Stimulated activated CD8-positive, alpha-beta memory T cell treated with anti-CD3 and anti-CD28 coated beads, Interleukin-15, amount 100 ng/mL, for 48 hours (primary cell): Measurements from ENCODE around the gene TRAFD1.

Experiments used
- DNase-seq, 2 donors: peaks; one replicate each; pipeline ENCODE4 v3.0.0-alpha.2; 2020; ENCODE audit warnings: low read depth in 2 of 2

The TRAFD1 gene

GRCh38 chr12:112115259-112116045, 9.9 kb upstream of the TRAFD1 start:
- DNase-seq = no peak

GRCh38 chr12:112116232-112117060, 8.9 kb upstream of the TRAFD1 start:
- DNase-seq = no peak

- DNase-seq = no peak
Observed at GRCh38 chr12:112117685-112118084, 7.7 kb upstream of the TRAFD1 start.

- DNase-seq = no peak
Observed at GRCh38 chr12:112121780-112122565, 3.4 kb upstream of the TRAFD1 start.

GRCh38 chr12:112122823-112123690, 2.3 kb upstream of the TRAFD1 start:
- no peak for DNase-seq

- no peak for DNase-seq
Observed at GRCh38 chr12:112124918-112125249, 476 bp upstream of the TRAFD1 start.

- no peak for DNase-seq
Observed at GRCh38 chr12:112126000-112126438, 659 bp downstream of the TRAFD1 start.

GRCh38 chr12:112126911-112127310, 1.6 kb downstream of the TRAFD1 start:
- DNase-seq = no peak

- DNase-seq = no peak
Observed at GRCh38 chr12:112130441-112130998, 5.2 kb downstream of the TRAFD1 start.

- DNase-seq = no peak
Observed at GRCh38 chr12:112131686-112132085, 6.3 kb downstream of the TRAFD1 start.

GRCh38 chr12:112133418-112133817, 8.1 kb downstream of the TRAFD1 start:
- no peak for DNase-seq

GRCh38 chr12:112134731-112135130, 9.4 kb downstream of the TRAFD1 start:
- DNase-seq = no peak

- DNase-seq = no peak
Observed at GRCh38 chr12:112140728-112141127, 15.4 kb downstream of the TRAFD1 start.

- no peak for DNase-seq
Observed at GRCh38 chr12:112146123-112146522, 20.8 kb downstream of the TRAFD1 start.

GRCh38 chr12:112148031-112148513, 22.7 kb downstream of the TRAFD1 start:
- no peak for DNase-seq

- no peak for DNase-seq
Observed at GRCh38 chr12:112149596-112149995, 24.2 kb downstream of the TRAFD1 start.

- no peak for DNase-seq
Observed at GRCh38 chr12:112151766-112152541, 26.6 kb downstream of the TRAFD1 start.

- no peak for DNase-seq
Observed at GRCh38 chr12:112153181-112153892, 28.0 kb downstream of the TRAFD1 start.

GRCh38 chr12:112153893-112154219, 28.5 kb downstream of the TRAFD1 start:
- DNase-seq = no peak
